A549 (cell line): ENCODE results near the gene CACNA1C. TPM values are rescaled to one million over a fixed set of nuclear protein-coding genes. Genes with fewer than 3 reads are reported as not detected.

Source experiments
- ATAC-seq, 2 experiments: fragments of 200-7000 bp in 1 of 2; fragments of >200 bp in 1 of 2; cut with Nextera tagmentation in 1 of 2; cut with Tn5 transposase in 1 of 2; 3 replicates each; pipeline versions ENCODE4 v1.8.0 to v1.9.1; 2018 to 2020; ENCODE audit warnings: mild to moderate bottlenecking in 1 of 2, moderate library complexity in 1 of 2
- CTCF ChIA-PET: fragments of 300-600 bp; sonication (Branson Sonifier 250); formaldehyde crosslinking; extraction: SDS; loops from one replicate; lab custom pipeline; 2021; ENCODE audit warnings: antibody characterized with exemption, inconsistent platforms; lab: Yijun Ruan, JAX
- POLR2A ChIA-PET: fragments of 350-600 bp; formaldehyde crosslinking; extraction: SDS; loops from one replicate; lab custom pipeline; 2021; ENCODE audit warnings: antibody characterized with exemption, inconsistent platforms; lab: Yijun Ruan, JAX
- DNase-seq, 2 experiments: peaks; one replicate each; pipeline versions ENCODE4 v3.0.0 to v3.0.0-alpha.2; 2011 to 2016; ENCODE audit warnings: low read depth in 1 of 2, low spot score in 1 of 2
- FAIRE-seq: peaks from 2 replicates; lab custom pipeline; 2011; peaks lifted over from hg19 to GRCh38; lab: Jason Lieb, UNC
- H3K27ac ChIP-seq, 2 experiments: fragments of >200 bp; sonication (Bioruptor Twin); formaldehyde crosslinking; 3 replicates each; pipeline ENCODE4 v1.5.1; 2016 to 2017
- H3K4me1 ChIP-seq: fragments of >200 bp; sonication (Bioruptor Twin); formaldehyde crosslinking; 3 replicates; pipeline ENCODE4 v1.6.1; 2016
- H3K4me2 ChIP-seq: fragments of >200 bp; sonication (Bioruptor Twin); formaldehyde crosslinking; 3 replicates; pipeline ENCODE4 v1.6.1; 2016
- H3K4me3 ChIP-seq: fragments of >200 bp; sonication (Bioruptor Twin); formaldehyde crosslinking; 3 replicates; pipeline ENCODE4 v1.5.1; 2016
- H3K9me3 ChIP-seq: fragments of >200 bp; sonication (Bioruptor Twin); formaldehyde crosslinking; 3 replicates; pipeline ENCODE4 v1.6.1; 2016
- CHD4 ChIP-seq: fragments of 200-600 bp; sonication (generic); IDR thresholded peaks from 2 replicates; pipeline ENCODE4 v1.6.1; 2016; ENCODE audit warnings: antibody characterized with exemption, mild to moderate bottlenecking, borderline replicate concordance
- ESRRA ChIP-seq: fragments of 150-350 bp; IDR thresholded peaks from 2 replicates; pipeline ENCODE4 v1.6.1; 2014; ENCODE audit warnings: mild to moderate bottlenecking, low read length, borderline replicate concordance
- FOSB ChIP-seq: fragments of 250-450 bp; sonication (Bioruptor Pico); IDR thresholded peaks from 2 replicates; pipeline ENCODE4 v1.5.0; 2020; ENCODE audit warnings: mild to moderate bottlenecking, moderate library complexity
- FOSL2 ChIP-seq, 2 experiments: fragments of 450-650 bp in 1 of 2; fragments of >200 bp in 1 of 2; sonication (Bioruptor Twin) in 1 of 2; formaldehyde crosslinking; IDR thresholded peaks; 2 replicates each; pipeline versions ENCODE4 v1.5.0 to v1.6.1; 2016 to 2020; ENCODE audit warnings: mild to moderate bottlenecking in 1 of 2, moderate library complexity in 1 of 2
- HDAC2 ChIP-seq: fragments of 200-600 bp; sonication (generic); IDR thresholded peaks from 2 replicates; pipeline ENCODE4 v1.6.1; 2016
- HEYL ChIP-seq: fragments of 250-450 bp; sonication (Bioruptor Pico); IDR thresholded peaks from 2 replicates; pipeline ENCODE4 v1.8.0; 2021; ENCODE audit warnings: mild to moderate bottlenecking, moderate library complexity
- MAZ ChIP-seq: fragments of 150-350 bp; IDR thresholded peaks from 2 replicates; pipeline ENCODE4 v1.6.1; 2014; ENCODE audit warnings: antibody characterized with exemption, low read depth, low read length, borderline replicate concordance
- POLR2AphosphoS2 ChIP-seq: conservative IDR thresholded peaks from 2 replicates; pipeline ENCODE4 v1.6.1; 2012; ENCODE audit warnings: low read length, improper control_type of control experiment, inconsistent platforms
- RAD21 ChIP-seq, 2 experiments: fragments of >200 bp in 1 of 2; sonication (Bioruptor Twin) in 1 of 2; formaldehyde crosslinking in 1 of 2; IDR thresholded peaks in 1 of 2; conservative IDR thresholded peaks in 1 of 2; 2 replicates in 1 of 2; 3 replicates in 1 of 2; pipeline ENCODE4 v1.6.1; 2012 to 2018; ENCODE audit warnings: inconsistent platforms in 1 of 2
- RFX5 ChIP-seq: fragments of 450-650 bp; IDR thresholded peaks from 2 replicates; pipeline ENCODE4 v1.7.1; 2014; ENCODE audit warnings: antibody characterized with exemption, mild to moderate bottlenecking, moderate library complexity
- RNF2 ChIP-seq: fragments of 200-600 bp; sonication (generic); IDR thresholded peaks from 2 replicates; pipeline ENCODE4 v1.6.1; 2016; ENCODE audit warnings: low read depth, mild to moderate bottlenecking, antibody characterized with exemption, moderate library complexity, borderline replicate concordance
- WGBS: methylation state at CpG from one replicate; pipeline ENCODE4 v1.1.6; 2017; ENCODE audit errors: missing lambda C conversion rate; 5-methylcytosine and 5-hydroxymethylcytosine counted together
- polyA plus RNA-seq, 4 experiments: library from polyadenylated mRNA; depleted of rRNA in 3 of 4; stranded (reverse); fragments of >200 nt; fragmentation: RNase III in 1 of 4; extraction: RNeasy Plus Mini Kit Qiagen cat#74134 plus additional on column Dnase treatment in 1 of 4; gene quantifications; 2 replicates in 3 of 4; 3 replicates in 1 of 4; pipeline ENCODE4 v1.2.3, GENCODE V29; 2011 to 2017
- TF ChIP-seq, protein P1 (sequence below): fragments of 250-450 bp; sonication (Bioruptor Pico); IDR thresholded peaks from 2 replicates; pipeline ENCODE4 v1.5.0; 2020; ENCODE audit warnings: low read depth, mild to moderate bottlenecking, moderate library complexity
- TF ChIP-seq, protein P2 (sequence below): IDR thresholded peaks from 2 replicates; pipeline ENCODE4 v1.6.1; 2012; ENCODE audit warnings: low read depth, borderline replicate concordance
- TF ChIP-seq, protein P3 (sequence below): fragments of >200 bp; sonication (Bioruptor Twin); formaldehyde crosslinking; IDR thresholded peaks from 3 replicates; pipeline ENCODE4 v1.6.1; 2016
- TF ChIP-seq, protein P4 (sequence below): IDR thresholded peaks from 2 replicates; pipeline ENCODE4 v1.6.1; 2012

The CACNA1C gene
- polyA plus RNA-seq, 2 of the 4 experiments (the other 2 are of a cell fraction) = not detected

DNA sequence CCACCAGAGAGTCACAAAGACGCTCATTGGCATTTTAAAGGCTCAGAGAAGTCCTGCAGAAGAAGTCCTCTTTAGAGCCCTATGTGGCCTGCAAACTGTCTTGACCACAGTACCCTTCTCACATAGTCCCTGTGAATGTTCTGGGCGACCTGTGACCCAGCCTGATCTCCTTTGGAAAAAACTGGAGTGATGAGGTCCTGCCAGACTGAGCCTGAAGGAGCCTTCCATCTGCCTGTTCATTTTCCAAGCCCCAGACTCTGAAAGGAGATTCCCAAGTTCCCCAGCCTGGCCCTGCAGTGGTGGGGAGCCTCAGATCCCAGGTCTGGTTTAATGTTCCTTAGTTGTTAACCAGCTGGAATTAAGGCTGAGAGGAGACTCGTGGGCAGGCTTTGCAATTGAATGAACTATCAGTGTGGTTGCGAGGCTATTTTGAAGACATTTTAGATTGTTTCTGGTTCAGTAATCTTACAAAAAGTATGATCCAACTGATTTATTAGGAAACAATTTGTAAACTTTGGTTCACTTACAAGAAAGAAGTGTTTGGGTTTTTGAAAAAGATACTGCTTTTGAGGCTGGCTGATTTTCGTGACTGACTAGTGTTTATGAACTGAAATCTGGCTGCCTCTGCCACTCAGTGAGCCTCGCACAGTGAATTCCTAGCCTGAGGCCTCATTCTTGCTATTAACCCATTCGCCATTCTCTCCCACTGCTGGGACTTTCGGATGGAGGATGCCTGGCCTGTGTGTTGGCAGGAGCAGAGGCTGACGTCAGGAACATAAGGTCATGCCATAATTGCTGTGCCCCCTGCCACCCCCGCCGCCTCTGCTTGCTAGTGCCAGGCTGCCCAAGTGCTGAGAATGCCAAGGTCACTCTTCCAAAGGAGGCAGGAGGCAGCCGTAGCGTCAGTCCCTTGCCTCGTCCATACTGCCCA lies 249.0 kb downstream of the CACNA1C start:
- TF ChIP-seq CHD4 (no peak), ESRRA (no peak), POLR2AphosphoS2 (no peak), MAZ (no peak), HDAC2 (no peak), RNF2 (no peak), HEYL (CRISPR knock-in tag) (no peak), RAD21 (conservative IDR thresholded peaks at IDR 0.05 in 1 of 2, IDR thresholded peaks at IDR 0.05 in 1 of 2) (no peak)
- TF ChIP-seq, protein P1, sequence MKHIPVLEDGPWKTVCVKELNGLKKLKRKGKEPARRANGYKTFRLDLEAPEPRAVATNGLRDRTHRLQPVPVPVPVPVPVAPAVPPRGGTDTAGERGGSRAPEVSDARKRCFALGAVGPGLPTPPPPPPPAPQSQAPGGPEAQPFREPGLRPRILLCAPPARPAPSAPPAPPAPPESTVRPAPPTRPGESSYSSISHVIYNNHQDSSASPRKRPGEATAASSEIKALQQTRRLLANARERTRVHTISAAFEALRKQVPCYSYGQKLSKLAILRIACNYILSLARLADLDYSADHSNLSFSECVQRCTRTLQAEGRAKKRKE (CRISPR knock-in tag) = no peak
- TF ChIP-seq, protein P2, sequence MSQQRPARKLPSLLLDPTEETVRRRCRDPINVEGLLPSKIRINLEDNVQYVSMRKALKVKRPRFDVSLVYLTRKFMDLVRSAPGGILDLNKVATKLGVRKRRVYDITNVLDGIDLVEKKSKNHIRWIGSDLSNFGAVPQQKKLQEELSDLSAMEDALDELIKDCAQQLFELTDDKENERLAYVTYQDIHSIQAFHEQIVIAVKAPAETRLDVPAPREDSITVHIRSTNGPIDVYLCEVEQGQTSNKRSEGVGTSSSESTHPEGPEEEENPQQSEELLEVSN = no peak
- TF ChIP-seq, all 56 proteins: peak for 0
- Histone ChIP-seq H3K4me3 (no peak overlapping the region), H3K4me1 (no peaks in the 10 kb centered on the region), H3K27ac (no peak overlapping the region), H3K4me2 (no peak overlapping the region), H3K9me3 (no peaks in the 10 kb centered on the region)
- FAIRE-seq (no peak), DNase-seq (no peak), ATAC-seq (no peak)
- ChIA-PET POLR2A (no interaction called here), CTCF (interaction anchor here (2.4 kb wide), 1 partner anchor 11 kb away, joined by 18 read pairs; no protein-coding TSS in a partner anchor)
- WGBS = 18% methylated on average over 14 of the region's 14 CpGs

DNA sequence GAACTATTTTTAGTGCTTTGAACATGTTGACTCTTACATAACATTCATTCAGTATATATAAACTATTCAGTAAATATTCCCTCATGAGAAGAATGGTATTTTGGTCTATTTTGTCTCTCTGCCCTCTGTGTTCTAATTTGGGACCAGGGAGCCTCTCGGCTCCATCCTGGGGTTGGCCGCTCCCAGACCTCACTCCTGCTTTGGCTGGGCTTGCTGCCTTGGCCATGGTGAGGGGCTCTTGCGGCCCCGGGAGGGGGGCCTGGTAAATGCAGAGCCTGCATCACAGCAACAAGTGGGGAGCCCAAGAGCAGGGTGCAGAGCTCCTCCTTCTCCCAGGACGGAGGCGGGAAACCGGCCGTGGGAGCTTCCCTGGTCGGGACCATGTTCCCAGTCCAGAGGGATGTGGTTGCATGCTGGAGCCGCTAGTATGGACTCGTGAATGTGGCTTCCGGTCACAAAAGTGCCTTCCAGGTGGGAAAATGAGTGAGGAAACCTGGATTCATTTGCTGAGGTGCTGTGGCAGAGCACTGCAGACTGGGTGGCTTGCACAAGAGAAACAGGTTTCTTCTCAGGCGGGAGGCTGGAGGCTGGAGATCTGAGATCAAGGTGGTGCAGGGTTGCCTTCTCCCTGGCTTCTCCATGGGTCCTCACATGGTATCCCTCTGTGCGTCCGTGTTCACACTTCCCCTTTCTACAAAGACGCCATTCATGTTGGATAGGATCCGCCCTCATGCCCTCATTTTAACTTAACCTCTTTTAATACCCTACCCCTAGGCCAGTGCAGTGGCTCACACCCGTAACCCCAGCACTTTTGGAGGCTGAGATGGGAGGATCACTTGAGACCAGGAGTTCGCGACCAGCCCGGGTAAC lies 250.2 kb downstream of the CACNA1C start:
- 31% methylated on average over 17 of the region's 21 CpGs for WGBS
- no peak for FAIRE-seq
- H3K4me2 ChIP-seq = no peak overlapping the region
- no peak for ATAC-seq
- TF ChIP-seq FOSB (CRISPR knock-in tag) (no peak), RFX5 (no peak), FOSL2 (IDR thresholded peaks at IDR 0.05) (no peak), FOSL2 (CRISPR knock-in tag; IDR thresholded peaks at IDR 0.05) (no peak), RNF2 (no peak)
- TF ChIP-seq, protein P3, sequence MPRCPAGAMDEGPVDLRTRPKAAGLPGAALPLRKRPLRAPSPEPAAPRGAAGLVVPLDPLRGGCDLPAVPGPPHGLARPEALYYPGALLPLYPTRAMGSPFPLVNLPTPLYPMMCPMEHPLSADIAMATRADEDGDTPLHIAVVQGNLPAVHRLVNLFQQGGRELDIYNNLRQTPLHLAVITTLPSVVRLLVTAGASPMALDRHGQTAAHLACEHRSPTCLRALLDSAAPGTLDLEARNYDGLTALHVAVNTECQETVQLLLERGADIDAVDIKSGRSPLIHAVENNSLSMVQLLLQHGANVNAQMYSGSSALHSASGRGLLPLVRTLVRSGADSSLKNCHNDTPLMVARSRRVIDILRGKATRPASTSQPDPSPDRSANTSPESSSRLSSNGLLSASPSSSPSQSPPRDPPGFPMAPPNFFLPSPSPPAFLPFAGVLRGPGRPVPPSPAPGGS = no peak
- TF ChIP-seq, protein P4, sequence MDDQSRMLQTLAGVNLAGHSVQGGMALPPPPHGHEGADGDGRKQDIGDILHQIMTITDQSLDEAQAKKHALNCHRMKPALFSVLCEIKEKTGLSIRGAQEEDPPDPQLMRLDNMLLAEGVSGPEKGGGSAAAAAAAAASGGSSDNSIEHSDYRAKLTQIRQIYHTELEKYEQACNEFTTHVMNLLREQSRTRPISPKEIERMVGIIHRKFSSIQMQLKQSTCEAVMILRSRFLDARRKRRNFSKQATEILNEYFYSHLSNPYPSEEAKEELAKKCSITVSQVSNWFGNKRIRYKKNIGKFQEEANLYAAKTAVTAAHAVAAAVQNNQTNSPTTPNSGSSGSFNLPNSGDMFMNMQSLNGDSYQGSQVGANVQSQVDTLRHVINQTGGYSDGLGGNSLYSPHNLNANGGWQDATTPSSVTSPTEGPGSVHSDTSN = no peak
- H3K27ac ChIP-seq = no peak overlapping the region
- H3K9me3 ChIP-seq = 0 out of 3 replicates have a peak, but pooled peaks cover 2% of the 10 kb centered on the region
- no peak for DNase-seq
- ChIA-PET POLR2A (no interaction called here), CTCF (interaction anchor here (0.8 to 0.9 kb wide), 2 partner anchors 14 to 16 kb away, joined by 3 read pairs; no protein-coding TSS in a partner anchor)
- H3K4me1 ChIP-seq = no peaks in the 10 kb centered on the region
- no peak overlapping the region for H3K4me3 ChIP-seq
